Endothelial cell of umbilical vein (primary cell): ENCODE measurements around the gene TMC1. TPM values are rescaled to one million over a fixed set of nuclear protein-coding genes. Genes with fewer than 3 reads are reported as not detected.

Experiments used
- BruUV-seq: library from RNA; stranded (reverse); fragments of 400-500 nt; replicated peaks from 2 replicates; lab custom pipeline; 2021; lab: Mats Ljungman, UMichigan
- CTCF ChIA-PET: fragments of 300-600, 350-600 bp; sonication (Branson Sonifier 250); formaldehyde crosslinking; loops from one replicate; lab custom pipeline; 2021; ENCODE audit warnings: antibody characterized with exemption, inconsistent platforms; lab: Charles Lee
- POLR2A ChIA-PET: fragments of 300-600, 350-600 bp; sonication (Branson Sonifier 250); formaldehyde crosslinking; loops from one replicate; lab custom pipeline; 2021; ENCODE audit warnings: antibody characterized with exemption, inconsistent platforms; lab: Charles Lee
- DNase-seq: peaks from one replicate; pipeline ENCODE4 v3.0.0-alpha.2; 2011; ENCODE audit warnings: low read depth, low spot score
- FAIRE-seq: peaks from 2 replicates; lab custom pipeline; 2011; peaks lifted over from hg19 to GRCh38; lab: Jason Lieb, UNC
- H2AFZ ChIP-seq: 2 replicates; pipeline ENCODE4 v1.6.0; 2012; ENCODE audit warnings: low read depth, low read length, control low read depth, inconsistent platforms
- H3K27ac ChIP-seq: 2 replicates; pipeline ENCODE4 v1.5.1; 2011; ENCODE audit warnings: low read depth, mild to moderate bottlenecking, control low read depth, low read length, moderate library complexity; ENCODE audit not compliant: insufficient read depth
- H3K27me3 ChIP-seq, 2 experiments: 2 replicates each; pipeline versions ENCODE4 v1.6.0 to v1.6.1; 2011; ENCODE audit warnings: low read length in 2 of 2, mixed read lengths in 1 of 2; ENCODE audit not compliant: control insufficient read depth in 2 of 2, insufficient read depth in 2 of 2
- H3K36me3 ChIP-seq, 2 experiments: 2 replicates in 1 of 2; 3 replicates in 1 of 2; pipeline ENCODE4 v1.5.1; 2011; ENCODE audit warnings: low read length in 2 of 2, mild to moderate bottlenecking in 1 of 2, moderate library complexity in 1 of 2; ENCODE audit not compliant: control insufficient read depth in 2 of 2, insufficient read depth in 2 of 2; ENCODE audit errors: extremely low read depth in 1 of 2
- H3K4me1 ChIP-seq: 3 replicates; pipeline ENCODE4 v1.5.1; 2011; ENCODE audit warnings: mild to moderate bottlenecking, low read length; ENCODE audit not compliant: control insufficient read depth, insufficient read depth; ENCODE audit errors: extremely low read depth
- H3K4me2 ChIP-seq: 2 replicates; pipeline ENCODE4 v1.6.1; 2011; ENCODE audit warnings: low read length, control low read depth, mixed read lengths; ENCODE audit not compliant: insufficient read depth
- H3K4me3 ChIP-seq, 3 experiments: fragments of 200-600 bp in 1 of 3; sonication (generic), shearing (Covaris generic) in 1 of 3; replicated peaks in 1 of 3; 2 replicates each; pipeline ENCODE4 v1.5.1; 2011 to 2016; ENCODE audit warnings: control low read depth in 3 of 3, low read length in 3 of 3, mild to moderate bottlenecking in 2 of 3, inconsistent platforms in 1 of 3, low read depth in 1 of 3, moderate library complexity in 1 of 3; ENCODE audit not compliant: insufficient read depth in 1 of 3
- H3K79me2 ChIP-seq: 2 replicates; pipeline ENCODE4 v1.6.0; 2012; ENCODE audit warnings: low read length, inconsistent platforms; ENCODE audit not compliant: control insufficient read depth, insufficient read depth
- H3K9ac ChIP-seq: replicated peaks from 2 replicates; pipeline ENCODE3; 2011; ENCODE audit warnings: low read length, control low read depth; ENCODE audit not compliant: insufficient read depth; ENCODE audit errors: extremely low read depth
- H3K9me1 ChIP-seq: replicated peaks from 3 replicates; pipeline ENCODE4 v1.6.0; 2011; ENCODE audit warnings: mild to moderate bottlenecking, low read length; ENCODE audit not compliant: control insufficient read depth, insufficient read depth; ENCODE audit errors: extremely low read depth
- H3K9me3 ChIP-seq: replicated peaks from 2 replicates; pipeline ENCODE4 v1.5.1; 2012; ENCODE audit warnings: low read length, inconsistent platforms; ENCODE audit not compliant: control insufficient read depth, insufficient read depth
- H4K20me1 ChIP-seq: replicated peaks from 2 replicates; pipeline ENCODE3; 2011; ENCODE audit warnings: mild to moderate bottlenecking, low read length; ENCODE audit not compliant: control insufficient read depth, insufficient read depth; ENCODE audit errors: extremely low read depth
- CTCF ChIP-seq, 2 donors: IDR thresholded peaks; 1 replicate in 1 of 2; 2 replicates in 1 of 2; pipeline ENCODE4 v1.5.1; 2011; ENCODE audit warnings: low read length in 2 of 2, mild to moderate bottlenecking in 2 of 2, moderate library complexity in 2 of 2, control low read depth in 1 of 2, inconsistent platforms in 1 of 2, low read depth in 1 of 2; ENCODE audit not compliant: insufficient read depth in 1 of 2; ENCODE audit errors: extremely low read depth in 1 of 2
- EZH2 ChIP-seq: IDR thresholded peaks from 2 replicates; pipeline ENCODE4 v1.6.1; 2012; ENCODE audit warnings: borderline replicate concordance, low read depth, mild to moderate bottlenecking, moderate library complexity, low read length, inconsistent platforms; ENCODE audit not compliant: severe bottlenecking
- FOS ChIP-seq: IDR thresholded peaks from 2 replicates; pipeline ENCODE4 v1.6.1; 2011; ENCODE audit warnings: mild to moderate bottlenecking, low read length, moderate library complexity, borderline replicate concordance; ENCODE audit not compliant: insufficient read depth
- GATA2 ChIP-seq: IDR thresholded peaks from 2 replicates; pipeline ENCODE4 v1.7.0; 2011; ENCODE audit warnings: low read depth, mild to moderate bottlenecking, moderate library complexity, mixed read lengths, low read length; ENCODE audit not compliant: insufficient read length, insufficient read depth
- JUN ChIP-seq: IDR thresholded peaks from 2 replicates; pipeline ENCODE4 v1.6.1; 2011; ENCODE audit warnings: borderline replicate concordance, low read depth; ENCODE audit not compliant: insufficient read length, insufficient read depth
- MAX ChIP-seq: IDR thresholded peaks from 2 replicates; pipeline ENCODE4 v1.6.1; 2011; ENCODE audit not compliant: insufficient read depth, insufficient read length
- MYC ChIP-seq: IDR thresholded peaks from one replicate; pipeline ENCODE4 v1.6.1; 2011; ENCODE audit warnings: mild to moderate bottlenecking, low read depth, low read length
- POLR2A ChIP-seq: IDR thresholded peaks from 2 replicates; pipeline ENCODE4 v1.6.1; 2012; ENCODE audit warnings: low read depth, mild to moderate bottlenecking, control low read depth, low read length
- POLR2AphosphoS5 ChIP-seq: IDR thresholded peaks from 2 replicates; pipeline ENCODE4 v1.6.1; 2012; ENCODE audit warnings: low read depth, mild to moderate bottlenecking, control low read depth, low read length, moderate library complexity; ENCODE audit not compliant: insufficient read depth
- dilution Hi-C: fragments of 300-500 bp; cut with MboI; formaldehyde crosslinking; loops from one replicate; pipeline ENCODE4 v1.15.0; 2019; ENCODE audit warnings: low sequenced_read_pairs; ENCODE audit not compliant: extremely low pct_ligation_motif_present
- intact Hi-C: fragments of 100-400 bp; cut with micrococcal nuclease; formaldehyde crosslinking; loops from one replicate; pipeline ENCODE4 v1.10.0; 2022
- polyA plus RNA-seq, 4 experiments: library from polyadenylated mRNA; depleted of rRNA in 3 of 4; stranded (reverse) in 3 of 4; unstranded in 1 of 4; fragments of >200 nt; gene quantifications; 2 replicates each; pipeline versions ENCODE4 v1.2.1 to v1.2.3, GENCODE V29; 2011 to 2012; ENCODE audit warnings: missing spikeins in 1 of 4
- total RNA-seq: library from RNA; stranded (reverse); gene quantifications from 2 replicates; pipeline ENCODE4 v1.2.3, GENCODE V29; 2021

TMC1 gene
- total and polyA plus RNA-seq, 2 donors (not counting 3 experiments of a cell fraction or from before 2014, with no cell fraction given): 1.5 TPM; not detected in 1

GRCh38 chr9:72600671-72601070, 79.3 kb downstream of the TMC1 start:
- no peak for FAIRE-seq
- dilution Hi-C loops: no loop called here
- CTCF ChIA-PET: interaction anchor here (0.8 to 2.3 kb wide), 7 partner anchors 8 to 320 kb away, joined by 3 to 14 read pairs (median 5); no protein-coding TSS in a partner anchor

GRCh38 chr9:72601615-72602014, 80.2 kb downstream of the TMC1 start:
- intact Hi-C loops: no loop called here
- H4K20me1 ChIP-seq: no peaks in the 10 kb centered on the region
- dilution Hi-C loops: no loop called here
- no peaks in the 10 kb centered on the region for H3K36me3 ChIP-seq
- no peaks in the 10 kb centered on the region for H3K4me1 ChIP-seq
- DNase-seq: no peak
- H3K9ac ChIP-seq: no peak overlapping the region
- H3K79me2 ChIP-seq: no peaks in the 10 kb centered on the region
- no peaks in the 10 kb centered on the region for H3K9me3 ChIP-seq
- no peak for FAIRE-seq
- no peaks in the 10 kb centered on the region for H3K9me1 ChIP-seq
- TF ChIP-seq MYC: no peak
- no peak for TF ChIP-seq EZH2
- TF ChIP-seq MAX: no peak
- no peak for TF ChIP-seq GATA2
- no peak for TF ChIP-seq CTCF (IDR thresholded peaks at IDR 0.05; ENCODE audit: extremely low read depth in 1 of 2, insufficient read depth in 1 of 2, low read depth in 1 of 2, low read length in 2 of 2)
- TF ChIP-seq POLR2AphosphoS5: no peak
- no peak for TF ChIP-seq POLR2A
- no peak for TF ChIP-seq JUN
- no peak for TF ChIP-seq FOS
- no peak overlapping the region for H2AFZ ChIP-seq
- no peak overlapping the region for H3K4me2 ChIP-seq
- no peaks in the 10 kb centered on the region for H3K27me3 ChIP-seq
- ChIA-PET CTCF (interaction anchor here (0.7 to 1.4 kb wide), 2 partner anchors 210 to 220 kb away, joined by 3 to 5 read pairs; no protein-coding TSS in a partner anchor), POLR2A (no interaction called here)
- H3K27ac ChIP-seq: no peak overlapping the region
- no peak overlapping the region for H3K4me3 ChIP-seq
- no TSS peak for BruUV-seq

More at GRCh38 chr9:72600671-72601070, 79.3 kb downstream of the TMC1 start:
- no peak overlapping the region for H3K9ac ChIP-seq
- no peak overlapping the region for H3K4me3 ChIP-seq
- no peaks in the 10 kb centered on the region for H3K9me1 ChIP-seq
- H3K9me3 ChIP-seq: no peaks in the 10 kb centered on the region
- TF ChIP-seq FOS (no peak), JUN (no peak)
- H3K27me3 ChIP-seq: no peaks in the 10 kb centered on the region
- H3K79me2 ChIP-seq: no peaks in the 10 kb centered on the region
- no peak overlapping the region for H3K4me2 ChIP-seq
- no peaks in the 10 kb centered on the region for H4K20me1 ChIP-seq
- DNase-seq: no peak
- BruUV-seq: no TSS peak
- no peak overlapping the region for H2AFZ ChIP-seq
- intact Hi-C loops: no loop called here
- H3K4me1 ChIP-seq: no peaks in the 10 kb centered on the region
- no peak overlapping the region for H3K27ac ChIP-seq
- no peaks in the 10 kb centered on the region for H3K36me3 ChIP-seq
- POLR2A ChIA-PET: no interaction called here
